Measurements from ENCODE around the gene TFR2.

DNA sequence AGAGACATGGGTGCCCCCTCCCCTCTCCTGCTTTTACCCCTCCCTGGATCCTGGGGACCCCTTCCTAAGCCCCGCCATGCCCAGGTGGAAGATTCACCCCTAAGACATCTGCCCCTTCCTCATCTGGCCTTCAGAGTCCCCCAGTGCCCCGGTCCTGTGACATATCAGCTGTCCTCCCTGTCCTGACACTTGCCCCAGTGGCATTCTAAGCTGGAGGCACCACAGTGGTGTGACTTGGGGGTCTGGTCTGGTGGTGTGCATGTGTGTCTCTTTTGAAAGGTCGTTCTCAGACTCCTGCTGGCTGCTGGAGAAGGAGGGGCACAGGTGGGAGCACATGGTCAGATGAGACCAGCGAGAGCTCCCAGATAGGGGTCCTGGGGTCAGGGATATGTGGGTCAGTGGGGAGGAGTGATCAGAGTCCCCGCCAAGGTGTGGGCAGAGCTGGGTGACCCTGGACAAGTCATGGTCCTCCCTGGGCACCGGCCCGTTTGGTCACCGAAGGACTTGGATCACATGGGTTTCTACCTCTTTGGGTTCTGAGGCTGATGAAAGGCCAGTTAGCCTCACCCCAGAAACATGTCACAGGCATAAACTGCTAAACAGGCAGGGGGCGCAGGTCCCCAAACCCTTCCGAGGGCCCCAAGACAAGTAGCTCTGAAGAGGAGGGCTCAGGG is 645 bp upstream of the TFR2 start:
- TF ChIP-seq, protein P1, sequence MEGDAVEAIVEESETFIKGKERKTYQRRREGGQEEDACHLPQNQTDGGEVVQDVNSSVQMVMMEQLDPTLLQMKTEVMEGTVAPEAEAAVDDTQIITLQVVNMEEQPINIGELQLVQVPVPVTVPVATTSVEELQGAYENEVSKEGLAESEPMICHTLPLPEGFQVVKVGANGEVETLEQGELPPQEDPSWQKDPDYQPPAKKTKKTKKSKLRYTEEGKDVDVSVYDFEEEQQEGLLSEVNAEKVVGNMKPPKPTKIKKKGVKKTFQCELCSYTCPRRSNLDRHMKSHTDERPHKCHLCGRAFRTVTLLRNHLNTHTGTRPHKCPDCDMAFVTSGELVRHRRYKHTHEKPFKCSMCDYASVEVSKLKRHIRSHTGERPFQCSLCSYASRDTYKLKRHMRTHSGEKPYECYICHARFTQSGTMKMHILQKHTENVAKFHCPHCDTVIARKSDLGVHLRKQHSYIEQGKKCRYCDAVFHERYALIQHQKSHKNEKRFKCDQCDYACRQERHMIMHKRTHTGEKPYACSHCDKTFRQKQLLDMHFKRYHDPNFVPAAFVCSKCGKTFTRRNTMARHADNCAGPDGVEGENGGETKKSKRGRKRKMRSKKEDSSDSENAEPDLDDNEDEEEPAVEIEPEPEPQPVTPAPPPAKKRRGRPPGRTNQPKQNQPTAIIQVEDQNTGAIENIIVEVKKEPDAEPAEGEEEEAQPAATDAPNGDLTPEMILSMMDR (IDR thresholded peaks at IDR 0.05): no peak
- no peak for TF ChIP-seq POLR2A (IDR thresholded peaks at IDR 0.05)

Data from Peyer's patch (tissue), 4 donors.